Measurements from ENCODE around the gene IL32. TPM values are rescaled to one million over a fixed set of nuclear protein-coding genes. Genes with fewer than 3 reads are reported as not detected.

The IL32 gene
- total and polyA plus RNA-seq, 2 donors (not counting 1 experiment from before 2014, with no cell fraction given): 2.0 to 2.3 TPM

DNA sequence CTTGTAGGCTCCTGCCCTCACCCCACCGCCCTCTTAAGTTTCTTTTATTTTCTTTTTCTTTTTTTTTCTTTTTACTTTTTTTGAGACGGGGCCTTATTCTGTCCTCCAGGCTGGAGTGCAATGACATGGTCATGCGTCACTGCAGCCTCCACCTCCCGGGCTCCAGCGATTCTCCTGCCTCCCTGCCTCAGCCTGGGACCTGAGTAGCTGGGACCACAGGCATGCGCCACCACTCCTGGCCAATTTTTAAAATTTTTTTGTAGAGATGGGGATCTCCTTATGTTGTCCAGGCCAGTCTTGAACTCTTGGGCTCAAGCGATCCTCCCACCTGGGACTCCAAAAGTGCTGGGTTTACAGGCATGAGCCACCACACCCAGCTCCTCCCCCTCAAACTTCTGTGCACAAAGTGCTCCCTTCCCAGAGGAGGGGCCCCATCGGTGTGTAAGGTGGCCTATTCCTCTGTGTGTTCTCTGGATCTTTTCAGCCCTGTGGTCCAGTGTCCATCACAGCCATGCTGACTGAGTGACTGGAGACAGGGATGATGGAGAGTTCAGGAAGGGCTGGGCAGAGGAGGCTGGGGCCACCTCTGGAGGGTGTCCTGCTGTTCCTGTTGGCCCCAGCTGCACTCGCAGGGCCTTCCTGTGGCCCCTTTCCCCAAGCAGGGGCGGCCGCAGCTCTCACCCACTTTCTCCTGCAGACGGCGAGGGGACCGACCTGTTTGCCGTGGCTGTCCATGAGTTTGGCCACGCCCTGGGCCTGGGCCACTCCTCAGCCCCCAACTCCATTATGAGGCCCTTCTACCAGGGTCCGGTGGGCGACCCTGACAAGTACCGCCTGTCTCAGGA is 8.9 kb upstream of the IL32 start:
- Histone ChIP-seq H3K9me3 (ENCODE audit: control extremely low read depth in 1 of 3, control insufficient read depth in 2 of 3, insufficient read depth in 1 of 3, low read length in 2 of 3) (no peaks in the 10 kb centered on the region), H3K79me2 (ENCODE audit: control insufficient read depth, insufficient read depth, low read length) (no peaks in the 10 kb centered on the region), H3K36me3 (replicated peaks in 1 of 2; ENCODE audit: control extremely low read depth in 1 of 2, control insufficient read depth in 1 of 2, extremely low read depth in 1 of 2, insufficient read depth in 2 of 2, low read length in 1 of 2) (no peaks in the 10 kb centered on the region), H2AFZ (ENCODE audit: insufficient read depth, low read depth, low read length, poor library complexity, severe bottlenecking) (no peak overlapping the region), H3K27ac (ENCODE audit: low read length in 2 of 2) (no peak overlapping the region), H4K20me1 (ENCODE audit: control insufficient read depth, insufficient read depth, low read length, poor library complexity, severe bottlenecking) (no peaks in the 10 kb centered on the region), H3K4me3 (ENCODE audit: control extremely low read depth in 1 of 5, extremely low read depth in 1 of 5, insufficient read depth in 1 of 5, low read depth in 2 of 5, low read length in 4 of 5) (no peak overlapping the region), H3K4me1 (ENCODE audit: control insufficient read depth in 2 of 2, insufficient read depth in 2 of 2, low read length in 2 of 2) (peaks cover 20 to 22% of the 10 kb centered on the region in 2 donors), H3K27me3 (replicated peaks in 1 of 4; ENCODE audit: control extremely low read depth in 1 of 4, control insufficient read depth in 3 of 4, insufficient read depth in 4 of 4, low read length in 3 of 4) (peaks cover 0 to 6% (median 0%) of the 10 kb centered on the region in 4 experiments), H3K4me2 (replicated peaks; ENCODE audit: low read depth, low read length, poor library complexity, severe bottlenecking) (no peak overlapping the region), H3K9ac (ENCODE audit: low read length) (no peak overlapping the region)
- Mint-ChIP-seq H3K4me3 (peak overlapping the region; percentile 59), H3K27me3 (no peaks in the 10 kb centered on the region), H3K27ac (peak overlapping the region; percentile 10), H3K9me3 (ENCODE audit: insufficient read depth) (no peaks in the 10 kb centered on the region), H3K4me1 (peaks cover 26% of the 10 kb centered on the region)
- CTCF ChIA-PET: interaction anchor here (1.0 to 6.5 kb wide), 3 partner anchors 25 to 71 kb away, joined by 3 to 140 read pairs (median 6); no protein-coding TSS in a partner anchor
- POLR2A ChIA-PET: no interaction called here
- WGBS (ENCODE audit: insufficient coverage): 90% methylated on average over 11 of the region's 19 CpGs
- intact Hi-C loops (cut with micrococcal nuclease): no loop called here
- ATAC-seq (ENCODE audit: low read depth) (no peak), DNase-seq (no peak)
- TF ChIP-seq, protein P1, sequence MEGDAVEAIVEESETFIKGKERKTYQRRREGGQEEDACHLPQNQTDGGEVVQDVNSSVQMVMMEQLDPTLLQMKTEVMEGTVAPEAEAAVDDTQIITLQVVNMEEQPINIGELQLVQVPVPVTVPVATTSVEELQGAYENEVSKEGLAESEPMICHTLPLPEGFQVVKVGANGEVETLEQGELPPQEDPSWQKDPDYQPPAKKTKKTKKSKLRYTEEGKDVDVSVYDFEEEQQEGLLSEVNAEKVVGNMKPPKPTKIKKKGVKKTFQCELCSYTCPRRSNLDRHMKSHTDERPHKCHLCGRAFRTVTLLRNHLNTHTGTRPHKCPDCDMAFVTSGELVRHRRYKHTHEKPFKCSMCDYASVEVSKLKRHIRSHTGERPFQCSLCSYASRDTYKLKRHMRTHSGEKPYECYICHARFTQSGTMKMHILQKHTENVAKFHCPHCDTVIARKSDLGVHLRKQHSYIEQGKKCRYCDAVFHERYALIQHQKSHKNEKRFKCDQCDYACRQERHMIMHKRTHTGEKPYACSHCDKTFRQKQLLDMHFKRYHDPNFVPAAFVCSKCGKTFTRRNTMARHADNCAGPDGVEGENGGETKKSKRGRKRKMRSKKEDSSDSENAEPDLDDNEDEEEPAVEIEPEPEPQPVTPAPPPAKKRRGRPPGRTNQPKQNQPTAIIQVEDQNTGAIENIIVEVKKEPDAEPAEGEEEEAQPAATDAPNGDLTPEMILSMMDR (IDR thresholded peaks at IDR 0.05): no peak
- no peak for TF ChIP-seq EZH2 (IDR thresholded peaks at IDR 0.05; ENCODE audit: borderline replicate concordance, insufficient read depth, low read depth, low read length, poor library complexity, severe bottlenecking)
